ENCODE measurements around the gene TEC. TPM values are rescaled to one million over a fixed set of nuclear protein-coding genes. Genes with fewer than 3 reads are reported as not detected.
A peak's percentile ranks its signal among the peaks of the same experiment; 100 is the strongest.
"Not testable (repeated sequence)": the region's sequence is repeated elsewhere in the genome, so short reads cannot be mapped to it uniquely, and the experiment has no call there.

Gene TEC
- total RNA-seq = 4.0 and 6.1 TPM in 2 replicates

DNA sequence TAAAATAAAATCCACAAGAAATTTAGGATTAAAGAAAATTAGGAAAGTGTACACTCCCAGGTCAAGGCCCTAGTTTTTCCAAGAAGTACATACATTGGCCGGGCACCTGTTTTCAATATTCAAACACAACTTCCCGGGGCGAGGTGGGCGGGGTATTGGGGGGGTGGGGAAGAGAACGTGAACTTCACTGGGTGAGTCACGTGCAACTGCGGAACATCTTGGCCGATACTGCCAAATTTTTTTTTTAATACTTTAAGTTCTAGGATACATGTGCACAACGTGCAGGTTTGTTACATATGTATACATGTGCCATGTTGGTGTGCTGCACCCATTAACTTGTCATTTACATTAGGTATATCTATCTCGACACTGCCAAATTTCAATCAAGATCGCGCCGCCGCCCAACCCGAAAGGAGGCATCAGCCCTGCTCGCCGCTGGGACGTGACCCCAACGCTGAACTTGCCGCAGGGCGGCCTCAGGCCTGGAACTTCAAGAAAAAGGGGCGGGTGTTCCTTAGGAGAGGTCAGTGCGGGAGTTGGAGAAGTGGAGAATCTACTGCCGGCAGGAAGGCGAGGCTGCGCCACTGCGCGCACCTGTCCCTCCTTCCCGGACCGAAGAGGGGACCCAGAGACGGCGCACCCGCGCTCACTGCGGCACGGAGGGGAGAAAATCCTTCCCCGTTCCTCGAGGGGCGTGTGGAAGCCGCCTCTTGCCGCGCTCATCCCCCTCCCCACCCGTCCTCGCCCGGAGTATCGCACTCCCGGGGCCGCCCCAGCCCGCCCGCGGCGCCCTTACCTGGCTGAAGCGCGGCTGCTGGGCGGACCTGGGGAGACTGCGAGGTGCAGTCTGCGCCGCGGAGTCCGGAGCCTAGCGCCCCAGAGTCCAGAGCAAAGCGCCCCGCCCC is at the start of gene TEC:
TSS of gene TEC (minus strand) at position 883 of the 905 bp plus-strand sequence. CDS start 41,224 bp downstream, outside the sequence.
- peak; percentile 48 for DNase-seq (ENCODE audit: low read depth)

DNA sequence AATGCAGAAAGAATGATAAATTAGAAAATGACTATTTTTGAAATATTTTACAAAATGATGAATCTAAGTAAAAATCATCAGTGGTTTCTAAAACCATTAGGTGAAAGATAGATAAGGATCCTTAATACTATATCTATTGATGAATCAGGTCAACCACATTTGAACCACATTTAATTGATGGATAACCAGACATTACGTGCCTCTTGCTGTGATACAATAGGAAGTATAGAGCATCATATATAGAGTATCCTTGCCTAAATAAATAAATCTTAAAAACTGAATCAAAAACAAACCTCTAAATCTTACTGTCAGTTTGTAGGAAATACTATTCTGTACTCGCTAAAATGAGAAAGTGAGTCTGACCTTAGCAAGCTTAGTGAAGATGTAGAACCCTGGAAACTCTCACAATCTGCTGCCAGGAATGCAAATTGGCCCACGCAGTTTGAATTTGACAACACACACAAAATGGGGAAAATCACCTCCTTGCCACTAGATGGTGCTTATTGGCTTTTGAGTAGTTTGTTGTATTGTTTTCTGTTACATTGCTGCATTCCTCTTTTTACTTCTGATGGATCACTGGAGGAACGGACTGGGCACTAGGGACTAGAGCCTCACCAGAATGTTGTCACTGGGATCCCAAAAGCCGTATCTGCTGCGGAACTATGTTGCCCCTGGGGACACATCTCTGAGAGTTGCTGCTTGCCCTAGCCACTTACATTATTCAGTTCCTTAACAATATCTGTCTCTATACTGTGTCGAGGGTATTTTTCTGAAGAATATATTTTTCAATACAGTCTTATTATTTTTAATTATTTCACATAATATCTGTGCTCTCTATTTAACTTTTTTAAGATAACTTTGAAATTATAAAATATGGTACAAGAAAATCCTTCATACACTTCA is 46.3 kb upstream of the TEC start:
- DNase-seq (ENCODE audit: low read depth) = peak; percentile 69

DNA sequence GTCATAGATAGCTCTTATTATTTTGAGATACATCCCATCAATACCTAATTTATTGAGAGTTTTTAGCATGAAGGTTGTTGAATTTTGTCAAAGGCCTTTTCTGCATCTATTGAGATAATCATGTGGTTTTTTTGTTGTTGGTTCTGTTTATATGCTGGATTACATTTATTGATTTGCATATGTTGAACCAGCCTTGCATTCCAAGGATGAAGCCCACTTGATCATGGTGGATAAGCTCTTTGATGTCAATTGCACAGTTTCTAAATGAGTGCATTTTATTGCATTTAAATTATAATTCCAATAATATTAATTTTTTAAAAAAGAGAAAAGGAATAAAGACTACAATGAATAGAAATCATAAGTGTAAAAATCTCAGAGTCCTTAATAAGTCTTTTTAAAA is 45.1 kb upstream of the TEC start:
- DNase-seq (ENCODE audit: low read depth) = not testable (repeated sequence)

DNA sequence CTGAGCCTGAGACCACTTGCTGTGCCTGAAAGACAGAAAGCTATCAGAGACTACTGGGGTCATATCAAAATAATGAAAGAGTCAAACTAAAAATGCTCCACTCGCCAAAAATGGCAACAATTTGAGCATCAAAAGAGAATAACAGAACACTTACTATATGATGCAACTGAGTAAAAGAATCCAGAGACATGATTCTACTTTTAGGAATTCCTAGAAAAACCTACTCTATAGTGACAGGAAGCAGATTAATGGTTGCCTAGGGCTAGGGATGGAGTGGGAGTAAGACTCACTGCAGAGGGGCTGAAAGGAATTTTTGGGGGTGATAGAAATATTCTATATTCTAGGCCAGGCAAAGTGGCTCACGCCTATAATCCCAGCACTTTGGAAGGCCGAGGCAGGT is 42.3 kb upstream of the TEC start:
- DNase-seq (ENCODE audit: low read depth) = no peak

DNA sequence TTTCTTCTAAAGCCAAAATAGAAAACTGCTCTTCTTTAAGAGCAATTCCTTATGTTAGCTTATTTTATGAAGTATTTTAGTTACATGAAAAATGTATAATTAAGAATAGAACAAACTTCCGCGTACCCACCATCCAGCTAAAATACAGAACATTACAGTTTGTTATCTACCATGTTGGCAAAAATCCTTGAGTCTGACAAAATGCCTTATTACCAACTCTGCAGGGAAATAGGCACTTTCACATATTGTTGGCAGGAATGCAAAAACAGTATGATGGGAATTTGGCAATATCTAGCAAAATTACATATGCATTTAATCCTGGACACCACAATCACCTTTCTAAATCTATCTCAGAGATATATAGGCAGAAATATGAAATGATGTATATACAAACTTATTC is 39.3 kb upstream of the TEC start:
- DNase-seq (ENCODE audit: low read depth) = no peak

DNA sequence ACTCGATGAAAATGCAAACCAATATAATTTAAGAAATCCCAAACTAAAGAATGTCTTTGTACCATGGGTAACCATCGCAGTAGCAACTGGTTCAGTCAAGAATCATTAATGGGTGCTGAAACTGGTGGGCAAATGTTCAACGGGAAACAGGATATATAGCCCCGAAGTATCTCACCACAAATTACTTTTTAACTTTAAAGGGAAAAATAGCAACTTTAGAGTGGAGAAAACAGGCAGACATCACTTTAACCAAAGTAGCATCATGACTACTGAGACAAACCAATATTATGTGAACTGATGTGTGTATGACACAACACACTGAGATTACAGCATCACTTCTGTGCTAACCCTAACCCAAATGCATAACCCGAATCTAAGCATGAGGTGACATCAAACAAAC is 37.9 kb upstream of the TEC start:
- DNase-seq (ENCODE audit: low read depth) = peak; percentile 27

DNA sequence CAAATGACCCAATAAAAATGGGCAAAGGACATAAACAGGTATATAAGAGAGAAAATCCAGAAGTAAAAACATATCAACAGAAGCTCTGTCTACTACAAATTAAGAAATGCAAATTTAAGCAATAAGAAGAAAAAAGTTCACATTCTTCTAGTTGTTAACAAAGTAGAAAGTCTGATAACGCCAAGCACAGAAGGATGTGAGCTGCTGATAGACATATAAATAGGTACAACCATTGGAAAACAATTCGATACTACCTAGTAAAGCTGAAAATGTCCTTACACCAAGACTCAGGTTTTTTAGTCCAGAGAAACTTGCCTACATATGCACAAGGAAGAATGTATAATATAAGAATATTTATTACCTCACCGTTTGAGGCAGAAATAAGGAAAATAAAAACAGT is 35.9 kb upstream of the TEC start:
- no peak for DNase-seq (ENCODE audit: low read depth)

DNA sequence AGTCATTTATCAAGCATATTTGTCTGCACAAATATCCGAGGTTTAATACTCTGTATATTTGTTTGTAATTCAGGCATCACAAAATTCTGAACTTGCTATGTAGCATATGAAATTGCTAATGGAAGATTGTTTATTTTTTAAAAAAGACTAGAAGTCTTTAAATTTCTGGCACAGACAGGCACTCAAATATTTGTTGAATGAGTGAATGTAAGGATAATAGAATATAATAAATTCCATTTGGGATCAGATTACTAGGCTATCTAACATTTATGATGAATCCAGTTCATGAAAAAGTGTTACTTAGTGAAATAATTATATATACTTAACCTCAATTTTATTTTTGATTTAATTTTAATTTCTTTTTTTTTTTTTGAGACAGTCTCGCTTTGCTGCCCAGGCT is 30.4 kb upstream of the TEC start:
- no peak for DNase-seq (ENCODE audit: low read depth)

DNA sequence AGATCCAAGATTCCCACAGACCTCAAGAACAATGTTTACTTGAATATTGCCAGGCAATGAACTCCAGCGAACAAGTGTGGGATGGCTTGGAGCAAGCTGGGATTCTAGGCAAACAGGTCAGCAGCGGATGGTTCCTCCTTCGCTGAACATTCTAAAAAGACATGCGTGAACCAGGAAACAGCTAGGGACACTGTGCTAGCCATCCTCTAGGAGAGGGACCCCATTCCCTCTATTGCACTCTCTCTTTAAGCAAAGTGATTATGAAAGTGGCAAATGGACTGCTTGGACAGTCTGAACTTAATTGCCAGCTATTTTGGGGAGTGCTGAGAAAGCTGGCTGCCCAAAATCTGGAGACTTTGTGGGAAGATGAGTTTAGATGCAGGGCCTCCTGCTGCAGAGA is 29.9 kb upstream of the TEC start:
- DNase-seq (ENCODE audit: low read depth) = no peak

DNA sequence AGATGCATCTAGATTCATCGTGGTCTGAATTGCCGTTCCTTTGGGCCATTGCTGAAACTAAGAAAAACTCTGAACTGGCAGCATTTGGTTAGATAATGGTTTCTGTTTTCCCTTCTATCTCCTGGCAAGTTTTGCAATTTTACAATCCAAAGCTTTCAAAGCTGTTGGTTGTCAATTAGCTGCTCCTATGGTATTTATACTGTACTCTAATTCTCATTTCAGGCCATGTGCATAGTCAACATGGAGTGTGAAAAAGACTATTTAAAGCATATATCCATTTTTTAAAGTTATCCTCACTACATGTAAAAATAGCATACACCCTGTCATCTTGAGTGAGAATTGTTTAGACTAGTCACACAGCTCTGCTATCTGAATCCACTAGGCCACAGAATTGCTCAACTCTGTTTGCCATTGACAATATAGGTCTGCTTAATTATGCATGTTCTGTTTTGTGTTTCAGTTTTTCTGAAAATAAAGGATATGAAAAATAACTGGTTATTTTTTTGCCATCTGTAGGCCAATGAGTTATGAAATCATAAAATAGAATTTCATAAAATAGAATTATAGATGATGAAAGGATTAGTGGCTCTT is 27.7 kb upstream of the TEC start:
- DNase-seq (ENCODE audit: low read depth) = no peak

DNA sequence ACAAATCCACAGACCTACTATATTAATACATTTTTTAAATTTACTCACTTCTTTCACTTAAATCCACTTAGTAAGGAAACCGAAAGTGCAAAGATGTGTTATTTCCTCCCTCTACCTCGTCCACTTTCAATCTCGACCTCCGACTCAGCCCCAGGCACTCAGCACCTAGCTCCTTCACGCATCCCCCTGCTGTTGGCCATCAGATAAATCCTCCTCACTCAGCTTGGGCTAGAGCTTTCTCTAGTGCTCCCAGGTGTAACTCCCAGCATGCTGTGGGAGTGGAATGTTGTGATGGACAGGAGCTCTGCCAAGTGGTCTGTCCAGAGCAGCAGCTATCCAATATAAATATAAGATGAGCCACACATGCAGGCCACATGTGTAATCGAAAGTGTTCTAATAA is 26.7 kb upstream of the TEC start:
- DNase-seq (ENCODE audit: low read depth) = no peak

DNA sequence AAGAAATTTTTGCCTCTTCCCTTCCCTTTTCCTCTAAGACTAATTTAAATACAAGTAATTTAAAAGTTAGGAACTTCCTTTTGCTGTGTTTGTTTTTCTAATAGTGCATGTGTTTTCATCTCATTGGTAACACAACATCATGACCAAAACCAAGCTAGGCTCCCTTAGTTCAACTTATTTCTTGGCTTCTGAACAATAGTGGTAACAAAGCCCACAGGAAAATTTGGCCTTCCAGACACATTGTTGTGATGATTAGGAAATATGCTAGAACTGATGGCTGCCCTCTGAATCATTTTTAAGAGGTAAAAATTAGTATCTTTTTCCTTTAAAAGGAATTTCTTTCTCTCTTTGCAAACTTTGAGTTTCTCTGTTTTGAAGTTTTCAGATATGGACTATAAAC is 25.5 kb upstream of the TEC start:
- DNase-seq (ENCODE audit: low read depth) = peak; percentile 21

DNA sequence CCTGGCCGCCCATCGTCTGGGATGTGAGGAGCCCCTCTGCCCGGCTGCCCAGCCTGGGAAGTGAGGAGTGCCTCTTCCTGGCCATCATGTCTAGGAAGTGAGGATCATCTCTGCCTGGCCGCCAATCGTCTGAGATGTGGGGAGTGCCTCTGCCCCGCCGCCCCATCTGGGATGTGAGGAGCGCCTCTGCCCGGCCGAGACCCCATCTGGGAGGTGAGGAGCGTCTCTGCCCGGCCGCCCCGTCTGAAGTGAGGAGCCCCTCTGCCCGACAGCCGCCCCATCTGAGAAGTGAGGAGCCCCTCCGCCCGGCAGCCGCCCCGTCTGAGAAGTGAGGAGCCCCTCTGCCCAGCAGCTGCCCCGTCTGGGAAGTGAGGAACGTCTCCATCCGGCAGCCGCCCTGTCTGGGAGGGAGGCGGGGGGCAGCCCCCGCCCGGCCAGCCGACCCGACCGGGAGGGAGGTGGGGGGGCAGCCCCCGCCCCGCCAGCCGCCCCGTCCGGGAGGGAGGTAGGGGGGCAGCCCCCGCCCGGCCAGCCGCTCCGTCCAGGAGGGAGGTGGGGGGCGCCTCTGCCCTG is 22.7 kb upstream of the TEC start:
- not testable (repeated sequence) for DNase-seq (ENCODE audit: low read depth)

DNA sequence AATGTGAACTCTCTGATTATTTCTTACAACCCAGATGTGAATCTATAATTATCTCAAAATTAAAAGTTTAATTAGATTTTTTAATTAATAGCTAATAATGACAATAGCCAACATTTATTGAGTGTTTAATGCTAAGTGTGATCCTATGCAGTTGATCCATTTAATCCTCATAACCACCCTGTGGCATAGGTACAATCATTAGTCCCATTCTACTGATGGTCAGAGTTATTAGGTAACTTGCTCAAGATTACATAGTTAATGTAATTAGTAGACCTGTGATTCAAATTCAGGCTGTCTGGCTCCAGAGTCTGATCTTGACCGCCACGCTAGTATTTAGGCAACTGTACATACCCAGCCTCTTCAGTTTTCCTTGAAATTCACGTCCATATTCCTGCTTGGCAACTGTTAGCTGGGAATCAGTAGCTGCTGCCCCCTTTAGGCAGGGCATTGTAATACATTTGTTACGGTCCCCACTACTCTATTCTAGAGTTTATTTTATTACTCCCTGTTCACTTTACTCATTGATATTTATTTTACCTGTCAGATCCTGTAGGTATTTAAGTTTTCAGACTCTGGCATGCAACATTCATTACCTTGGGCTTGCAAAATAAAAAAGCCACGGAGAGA is 20.6 kb upstream of the TEC start:
- DNase-seq (ENCODE audit: low read depth) = peak; percentile 31

DNA sequence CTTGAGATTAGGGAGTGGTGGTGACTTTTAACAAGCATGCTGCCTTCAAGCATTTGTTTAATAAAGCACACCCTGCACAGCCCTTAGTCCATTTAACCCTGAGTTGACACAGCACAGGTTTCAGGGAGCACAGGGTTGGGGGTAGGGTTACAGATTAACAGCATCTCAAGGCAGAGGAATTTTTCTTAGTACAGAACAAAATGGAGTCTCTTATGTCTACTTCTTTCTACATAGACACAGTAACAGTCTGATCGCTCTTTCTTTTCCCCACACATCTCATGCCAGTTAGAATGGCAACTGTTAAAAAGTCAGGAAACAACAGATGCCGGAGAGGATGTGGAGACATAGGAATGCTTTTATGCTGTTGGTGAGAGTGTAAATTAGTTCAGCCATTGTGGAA is 16.4 kb upstream of the TEC start:
- not testable (repeated sequence) for DNase-seq (ENCODE audit: low read depth)

DNA sequence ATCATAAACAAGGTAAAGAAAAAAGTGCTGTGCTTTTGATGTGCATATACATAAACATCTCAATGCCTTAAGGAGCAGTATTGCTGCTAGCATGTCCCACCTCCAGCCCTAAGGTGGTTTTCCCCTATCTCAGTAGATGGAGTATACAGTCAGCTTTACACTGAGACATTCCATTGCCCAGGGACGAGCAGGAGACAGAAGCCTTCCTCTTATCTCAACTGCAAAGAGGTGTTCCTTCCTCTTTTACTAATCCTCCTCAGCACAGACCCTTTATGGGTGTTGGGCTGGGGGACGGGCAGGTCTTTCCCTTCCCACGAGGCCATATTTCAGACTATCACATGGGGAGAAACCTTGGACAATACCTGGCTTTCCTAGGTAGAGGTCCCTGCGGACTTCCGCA is 16.0 kb upstream of the TEC start:
- DNase-seq (ENCODE audit: low read depth) = not testable (repeated sequence)

DNA sequence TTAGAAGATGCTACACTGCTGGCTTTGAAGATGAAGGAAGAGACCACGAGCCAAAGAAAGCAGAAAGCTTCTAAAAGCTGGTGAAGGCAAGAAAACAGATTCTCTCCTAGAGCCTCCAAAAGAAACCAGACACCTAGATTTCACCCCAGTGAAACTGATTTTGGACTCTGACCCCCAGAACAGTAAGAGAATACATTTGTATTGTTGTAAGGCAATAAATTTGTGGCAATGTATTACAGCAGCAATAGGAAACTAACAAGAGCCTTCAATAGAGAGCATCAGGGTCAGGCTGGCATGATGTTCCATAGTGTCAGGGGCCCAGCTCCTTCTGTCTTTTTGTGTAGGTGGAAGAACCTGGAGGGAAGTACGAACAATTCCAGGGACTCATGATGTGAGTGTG is 6.0 kb upstream of the TEC start:
- no peak for DNase-seq (ENCODE audit: low read depth)

DNA sequence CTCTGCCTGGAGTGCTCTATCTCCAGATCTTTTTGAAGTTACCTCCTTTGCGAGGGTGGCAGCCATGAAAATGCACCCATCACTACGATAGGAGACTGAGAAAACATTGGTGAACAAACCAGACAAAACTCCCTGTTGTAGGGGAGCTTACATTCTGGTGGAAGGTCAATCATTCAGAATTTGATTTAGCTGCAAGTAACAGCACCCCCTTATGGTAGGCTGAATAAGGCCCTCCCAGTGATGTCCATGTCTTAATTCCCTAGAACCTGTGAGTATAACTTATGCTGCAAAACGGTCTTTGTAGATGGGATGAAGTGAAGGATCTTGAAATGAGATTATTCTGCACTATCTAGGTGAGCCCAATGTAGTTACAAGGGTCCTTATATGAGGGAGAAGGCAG is 5.6 kb upstream of the TEC start:
- peak; percentile 55 for DNase-seq (ENCODE audit: low read depth)

DNA sequence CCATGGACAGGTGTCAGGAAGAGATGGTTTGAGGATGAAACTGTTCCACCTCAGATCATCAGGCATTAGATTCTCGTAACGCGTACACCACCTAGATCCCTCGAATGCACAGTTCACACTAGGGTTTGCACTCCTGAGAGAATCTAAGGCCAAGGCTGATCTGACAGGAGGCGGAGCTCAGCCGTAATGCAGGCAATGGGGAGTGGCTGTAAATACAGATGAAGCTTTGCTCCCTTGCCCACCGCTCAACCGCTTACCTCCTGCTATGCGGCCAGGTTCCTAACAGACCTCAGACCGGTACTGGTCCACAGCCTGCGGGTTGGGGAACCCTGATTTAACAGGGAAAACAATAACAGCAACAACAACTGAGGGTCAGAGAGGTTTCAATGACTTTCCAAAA is 2.0 kb upstream of the TEC start:
- DNase-seq (ENCODE audit: low read depth) = no peak

DNA sequence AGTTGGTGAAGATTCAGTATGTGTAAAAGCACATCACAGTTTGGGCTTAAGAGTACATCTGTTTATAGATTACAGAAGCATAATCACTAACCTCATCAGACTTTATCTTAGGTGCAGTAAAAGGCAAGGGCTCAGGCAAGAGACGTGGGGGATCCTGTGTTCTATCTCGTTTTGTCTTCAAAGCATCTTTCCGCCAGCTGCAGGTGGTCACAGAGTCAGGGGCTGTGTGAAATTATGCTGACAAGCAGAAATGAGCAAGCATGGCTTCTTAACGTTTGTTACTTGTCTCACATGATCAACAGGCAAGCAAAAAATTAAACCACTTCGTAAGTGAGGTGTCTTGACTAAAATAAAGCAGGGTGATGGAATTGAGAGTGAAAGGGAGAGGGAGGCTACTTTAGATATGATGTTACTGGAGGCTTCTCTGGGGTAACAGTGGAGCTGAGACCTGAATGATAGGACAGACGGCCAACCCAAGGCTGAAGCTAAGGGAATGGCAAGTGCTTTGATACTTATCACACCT is 1.4 kb upstream of the TEC start:
- no peak for DNase-seq (ENCODE audit: low read depth)

DNA sequence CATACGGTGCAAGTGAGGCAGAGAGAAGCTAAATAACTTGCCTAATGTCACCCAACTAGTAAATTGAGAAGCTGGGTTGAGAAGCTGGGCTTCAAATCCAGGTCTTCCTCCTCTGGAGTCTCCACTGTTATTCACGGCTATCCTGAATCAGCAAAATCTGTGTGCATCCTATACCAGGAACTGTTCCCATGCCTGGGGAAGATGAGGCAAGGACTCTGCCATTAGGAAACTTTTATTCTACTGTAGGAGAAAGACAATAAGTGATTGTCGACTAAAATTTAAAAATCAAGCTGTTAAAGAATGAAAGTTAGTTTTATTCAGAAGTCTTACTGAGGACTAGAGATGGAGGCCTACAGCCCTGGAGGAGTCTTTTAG is 872 bp upstream of the TEC start:
- no peak for DNase-seq (ENCODE audit: low read depth)
